H9 (cell line): ENCODE measurements around the gene KRR1. TPM values are rescaled to one million over a fixed set of nuclear protein-coding genes. Genes with fewer than 3 reads are reported as not detected.

Experiments
- DNase-seq: peaks from one replicate; pipeline ENCODE4 v3.0.0-alpha.2; 2017
- H2AFZ ChIP-seq: one replicate; pipeline ENCODE4 v1.6.1; 2013; ENCODE audit warnings: mild to moderate bottlenecking, low read length, control low read depth, moderate library complexity
- H2AK5ac ChIP-seq: 2 replicates; pipeline ENCODE4 v1.6.1; 2013; ENCODE audit warnings: low read length, control low read depth, mixed read lengths; ENCODE audit not compliant: insufficient read length
- H2BK120ac ChIP-seq: one replicate; pipeline ENCODE4 v1.6.1; 2013; ENCODE audit warnings: low read depth, mild to moderate bottlenecking, low read length, control low read depth, inconsistent platforms; ENCODE audit not compliant: poor library complexity, severe bottlenecking
- H2BK12ac ChIP-seq: 2 replicates; pipeline ENCODE4 v1.6.1; 2013; ENCODE audit warnings: low read length, control low read depth, mixed read lengths, low read depth; ENCODE audit not compliant: insufficient read length
- H2BK15ac ChIP-seq: 2 replicates; pipeline ENCODE4 v1.6.1; 2013; ENCODE audit warnings: low read depth, low read length, control low read depth
- H2BK20ac ChIP-seq: one replicate; pipeline ENCODE4 v1.6.1; 2013; ENCODE audit warnings: low read depth, mild to moderate bottlenecking, low read length, control low read depth, inconsistent platforms; ENCODE audit not compliant: poor library complexity, severe bottlenecking
- H2BK5ac ChIP-seq: 2 replicates; pipeline ENCODE4 v1.6.1; 2013; ENCODE audit warnings: low read length, control low read depth, mixed read lengths; ENCODE audit not compliant: insufficient read length
- H3K14ac ChIP-seq: 2 replicates; pipeline ENCODE4 v1.6.1; 2013; ENCODE audit warnings: low read length, control low read depth; ENCODE audit not compliant: insufficient read depth
- H3K18ac ChIP-seq: 2 replicates; pipeline ENCODE4 v1.6.1; 2013; ENCODE audit warnings: low read depth, mild to moderate bottlenecking, mixed read lengths, low read length, control low read depth; ENCODE audit not compliant: insufficient read length
- H3K23ac ChIP-seq: 2 replicates; pipeline ENCODE4 v1.6.1; 2013; ENCODE audit warnings: low read length, control low read depth, mixed read lengths, low read depth; ENCODE audit not compliant: insufficient read length
- H3K23me2 ChIP-seq: 2 replicates; pipeline ENCODE4 v1.6.1; 2013; ENCODE audit warnings: low read depth, mild to moderate bottlenecking, mixed read lengths, low read length, control low read depth; ENCODE audit not compliant: insufficient read length, poor library complexity, severe bottlenecking
- H3K27ac ChIP-seq: 2 replicates; pipeline ENCODE4 v1.5.1; 2013; ENCODE audit warnings: low read length, control low read depth, mixed read lengths, low read depth; ENCODE audit not compliant: insufficient read length
- H3K27me3 ChIP-seq: 2 replicates; pipeline ENCODE4 v1.6.1; 2013; ENCODE audit warnings: low read length, control low read depth, inconsistent platforms; ENCODE audit not compliant: insufficient read depth
- H3K4ac ChIP-seq: 2 replicates; pipeline ENCODE4 v1.6.1; 2013; ENCODE audit warnings: low read depth, mild to moderate bottlenecking, control low read depth, inconsistent platforms, low read length, moderate library complexity
- H3K4me1 ChIP-seq: 2 replicates; pipeline ENCODE4 v1.6.1; 2013; ENCODE audit warnings: low read length, control low read depth, inconsistent platforms; ENCODE audit not compliant: insufficient read depth
- H3K4me2 ChIP-seq: 2 replicates; pipeline ENCODE4 v1.6.1; 2013; ENCODE audit warnings: low read length, control low read depth, mixed read lengths; ENCODE audit not compliant: insufficient read length, insufficient read depth
- H3K56ac ChIP-seq: 2 replicates; pipeline ENCODE4 v1.6.1; 2013; ENCODE audit warnings: low read depth, mild to moderate bottlenecking, mixed read lengths, low read length, control low read depth; ENCODE audit not compliant: insufficient read length
- H3K79me1 ChIP-seq: 2 replicates; pipeline ENCODE4 v1.6.1; 2013; ENCODE audit warnings: low read depth, mild to moderate bottlenecking, moderate library complexity, low read length, control low read depth, inconsistent platforms; ENCODE audit not compliant: insufficient read depth, poor library complexity, severe bottlenecking
- H3K79me2 ChIP-seq: 2 replicates; pipeline ENCODE4 v1.6.1; 2013; ENCODE audit warnings: low read length, control low read depth, inconsistent platforms; ENCODE audit not compliant: insufficient read depth
- H3K9ac ChIP-seq: 2 replicates; pipeline ENCODE4 v1.6.1; 2013; ENCODE audit warnings: low read length, control low read depth, mixed read lengths; ENCODE audit not compliant: insufficient read length; ENCODE audit errors: extremely low read depth
- H3K9me3 ChIP-seq: one replicate; pipeline ENCODE4 v1.6.1; 2013; ENCODE audit warnings: low read depth, low read length, inconsistent platforms; ENCODE audit not compliant: control insufficient read depth
- H3T11ph ChIP-seq: one replicate; pipeline ENCODE4 v1.6.1; 2013; ENCODE audit warnings: mild to moderate bottlenecking, low read length, control low read depth, inconsistent platforms
- H4K20me1 ChIP-seq: one replicate; pipeline ENCODE4 v1.6.1; 2013; ENCODE audit not compliant: control insufficient read depth, insufficient read length, insufficient read depth
- H4K5ac ChIP-seq: 2 replicates; pipeline ENCODE4 v1.6.1; 2013; ENCODE audit warnings: low read depth, mild to moderate bottlenecking, mixed read lengths, low read length, control low read depth; ENCODE audit not compliant: insufficient read length
- H4K8ac ChIP-seq: replicated peaks from 2 replicates; pipeline ENCODE4 v1.6.1; 2013; ENCODE audit warnings: low read length, control low read depth, mixed read lengths, low read depth; ENCODE audit not compliant: insufficient read length
- H4K91ac ChIP-seq: 2 replicates; pipeline ENCODE4 v1.6.1; 2013; ENCODE audit warnings: low read depth, mild to moderate bottlenecking, moderate library complexity, mixed read lengths, low read length, control low read depth; ENCODE audit not compliant: insufficient read length
- H3K27ac Mint-ChIP-seq, 3 experiments: 2 replicates in 2 of 3; 3 replicates in 1 of 3; pipeline ENCODE4 v1.8.0; 2020 to 2021; ENCODE audit warnings: mixed read lengths in 3 of 3, mild to moderate bottlenecking in 1 of 3, moderate library complexity in 1 of 3
- H3K27me3 Mint-ChIP-seq: 2 replicates; pipeline ENCODE4 v1.8.0; 2021; ENCODE audit warnings: low read depth, mild to moderate bottlenecking, moderate library complexity, mixed read lengths
- H3K36me3 Mint-ChIP-seq, 3 experiments: 2 replicates in 2 of 3; 3 replicates in 1 of 3; pipeline ENCODE4 v1.8.0; 2020 to 2021; ENCODE audit warnings: low read depth in 3 of 3, mixed read lengths in 3 of 3; ENCODE audit not compliant: insufficient read depth in 1 of 3
- H3K4me1 Mint-ChIP-seq, 2 experiments: 2 replicates each; pipeline ENCODE4 v1.8.0; 2020; ENCODE audit warnings: mixed read lengths in 2 of 2
- H3K4me3 Mint-ChIP-seq, 2 experiments: 2 replicates in 1 of 2; 3 replicates in 1 of 2; pipeline ENCODE4 v1.8.0; 2020 to 2021; ENCODE audit warnings: mild to moderate bottlenecking in 2 of 2, mixed read lengths in 2 of 2, moderate library complexity in 1 of 2
- H3K9me3 Mint-ChIP-seq, 2 experiments: 2 replicates in 1 of 2; 3 replicates in 1 of 2; pipeline ENCODE4 v1.8.0; 2020; ENCODE audit warnings: mild to moderate bottlenecking in 2 of 2, mixed read lengths in 2 of 2, moderate library complexity in 1 of 2
- WGBS: extraction: QIAGEN DNeasy Blood & Tissue Kit; methylation state at CpG from one replicate; pipeline ENCODE4 v1.1.7; 2013; ENCODE audit warnings: missing lambda C conversion rate, low lambda C conversion rate, mixed read lengths; ENCODE audit not compliant: insufficient read length; ENCODE audit errors: extremely low coverage; 5-methylcytosine and 5-hydroxymethylcytosine counted together
- total RNA-seq: library from RNA; stranded (reverse); gene quantifications from 2 replicates; pipeline ENCODE4 v1.2.1, GENCODE V29; 2021
- TF ChIP-seq, protein P1 (sequence below): fragments of 200-600 bp; sonication (generic); conservative IDR thresholded peaks from 3 replicates; pipeline ENCODE4 v1.8.0; 2021; ENCODE audit warnings: antibody characterized with exemption, mild to moderate bottlenecking

The KRR1 gene
- total RNA-seq, 1 experiment from 2014 or later = 88.9 TPM

- no peaks in the 10 kb centered on the region for H3K4me1 ChIP-seq
- H3K27ac ChIP-seq = no peak overlapping the region
- H3K14ac ChIP-seq = no peak overlapping the region
- H2AFZ ChIP-seq = no peak overlapping the region
- H2BK20ac ChIP-seq = no peak overlapping the region
- H2AK5ac ChIP-seq = no peak overlapping the region
- H2BK5ac ChIP-seq = no peak overlapping the region
- H3K9me3 ChIP-seq = no peaks in the 10 kb centered on the region
- H3K4me2 ChIP-seq = no peak overlapping the region
- H3K9ac ChIP-seq = no peak overlapping the region
- H4K20me1 ChIP-seq = no peaks in the 10 kb centered on the region
- H3T11ph ChIP-seq = no peak overlapping the region
- H3K79me2 ChIP-seq = no peaks in the 10 kb centered on the region
- no peaks in the 10 kb centered on the region for H3K79me1 ChIP-seq
- no peak overlapping the region for H3K18ac ChIP-seq
- TF ChIP-seq, protein P1, sequence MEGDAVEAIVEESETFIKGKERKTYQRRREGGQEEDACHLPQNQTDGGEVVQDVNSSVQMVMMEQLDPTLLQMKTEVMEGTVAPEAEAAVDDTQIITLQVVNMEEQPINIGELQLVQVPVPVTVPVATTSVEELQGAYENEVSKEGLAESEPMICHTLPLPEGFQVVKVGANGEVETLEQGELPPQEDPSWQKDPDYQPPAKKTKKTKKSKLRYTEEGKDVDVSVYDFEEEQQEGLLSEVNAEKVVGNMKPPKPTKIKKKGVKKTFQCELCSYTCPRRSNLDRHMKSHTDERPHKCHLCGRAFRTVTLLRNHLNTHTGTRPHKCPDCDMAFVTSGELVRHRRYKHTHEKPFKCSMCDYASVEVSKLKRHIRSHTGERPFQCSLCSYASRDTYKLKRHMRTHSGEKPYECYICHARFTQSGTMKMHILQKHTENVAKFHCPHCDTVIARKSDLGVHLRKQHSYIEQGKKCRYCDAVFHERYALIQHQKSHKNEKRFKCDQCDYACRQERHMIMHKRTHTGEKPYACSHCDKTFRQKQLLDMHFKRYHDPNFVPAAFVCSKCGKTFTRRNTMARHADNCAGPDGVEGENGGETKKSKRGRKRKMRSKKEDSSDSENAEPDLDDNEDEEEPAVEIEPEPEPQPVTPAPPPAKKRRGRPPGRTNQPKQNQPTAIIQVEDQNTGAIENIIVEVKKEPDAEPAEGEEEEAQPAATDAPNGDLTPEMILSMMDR = no peak
- no peak for DNase-seq
- Mint-ChIP-seq H3K4me3 (no peak overlapping the region), H3K27me3 (no peaks in the 10 kb centered on the region), H3K9me3 (peaks cover under 1 to 2% of the 10 kb centered on the region in 2 experiments; a peak in 3 of 5 replicates), H3K27ac (no peak overlapping the region), H3K36me3 (no peaks in the 10 kb centered on the region), H3K4me1 (peaks cover 8 to 20% of the 10 kb centered on the region in 2 experiments)
- no peak overlapping the region for H3K4ac ChIP-seq
- no peak overlapping the region for H4K91ac ChIP-seq
- no peak overlapping the region for H4K5ac ChIP-seq
- no peak overlapping the region for H3K23ac ChIP-seq
- no CpG with 5 or more reads among the region's 2 CpGs for WGBS
- H3K56ac ChIP-seq = no peak overlapping the region
- no peak overlapping the region for H2BK15ac ChIP-seq
- H2BK12ac ChIP-seq = no peak overlapping the region
- H4K8ac ChIP-seq = no peak overlapping the region
- H3K27me3 ChIP-seq = no peaks in the 10 kb centered on the region
- no peak overlapping the region for H2BK120ac ChIP-seq
- H3K23me2 ChIP-seq = no peaks in the 10 kb centered on the region
These were observed 16.9 kb upstream of the KRR1 start for GRCh38 chr12:75528272-75528671.
